ENCODE data around the gene ARHGEF28. TPM values are rescaled to one million over a fixed set of nuclear protein-coding genes. Genes with fewer than 3 reads are reported as not detected.
A peak's percentile ranks its signal among the peaks of the same experiment; 100 is the strongest.

The ARHGEF28 gene
- total RNA-seq, 2 experiments from 2014 or later = not detected

DNA sequence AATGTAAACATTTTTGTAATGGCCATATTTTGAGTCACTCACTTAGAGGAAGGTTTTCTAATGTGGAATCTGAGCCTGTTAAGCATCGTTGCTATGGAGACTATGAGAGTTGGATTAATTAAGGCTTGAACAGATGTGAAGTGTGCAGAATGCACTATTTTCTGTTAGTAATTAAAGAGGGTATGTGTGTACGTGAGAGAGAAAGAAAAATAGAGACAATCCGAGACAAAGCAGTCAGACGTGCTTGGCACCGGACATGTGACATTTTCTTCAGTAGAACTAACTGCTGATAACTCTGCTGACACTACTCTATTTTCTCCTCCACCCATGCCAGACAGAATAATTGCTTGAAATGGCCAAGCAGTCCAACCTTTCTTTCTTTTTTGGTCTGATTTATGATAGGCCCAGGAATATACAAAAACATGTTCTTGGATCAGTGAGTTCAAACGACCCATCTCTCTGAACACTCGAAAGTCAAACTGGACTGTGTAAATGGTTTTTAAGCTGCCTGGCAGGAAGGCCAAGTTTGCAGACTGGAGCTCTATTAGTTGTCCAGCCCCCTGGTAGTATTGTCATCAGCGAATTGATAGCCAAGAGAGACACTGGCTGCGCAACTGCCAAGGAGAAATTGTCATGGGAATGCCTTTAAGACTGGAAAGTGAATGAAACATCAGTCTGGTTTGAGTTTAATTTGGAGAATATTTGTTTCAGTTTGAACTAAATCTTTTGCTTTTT, 322.1 kb downstream of the ARHGEF28 start:
- intact Hi-C loops (cut with micrococcal nuclease; ENCODE audit: unreplicated experiment) = no loop called here
- H3K9me3 ChIP-seq (ENCODE audit: low read length) = peaks cover 8% of the 10 kb centered on the region
- BruUV-seq (replicated peaks) = no TSS peak
- H3K4me1 ChIP-seq (ENCODE audit: insufficient read depth, low read length, poor library complexity, severe bottlenecking) = peaks cover 39% of the 10 kb centered on the region
- ChIA-PET POLR2A (interaction anchor here (1.9 kb wide), 1 partner anchor 9 kb away, joined by 7 read pairs; no protein-coding TSS in a partner anchor), CTCF (ENCODE audit: unreplicated experiment) (no interaction called here)
- peak overlapping the region; percentile 84 for H2AFZ ChIP-seq (ENCODE audit: low read length)
- TF ChIP-seq, protein P1, sequence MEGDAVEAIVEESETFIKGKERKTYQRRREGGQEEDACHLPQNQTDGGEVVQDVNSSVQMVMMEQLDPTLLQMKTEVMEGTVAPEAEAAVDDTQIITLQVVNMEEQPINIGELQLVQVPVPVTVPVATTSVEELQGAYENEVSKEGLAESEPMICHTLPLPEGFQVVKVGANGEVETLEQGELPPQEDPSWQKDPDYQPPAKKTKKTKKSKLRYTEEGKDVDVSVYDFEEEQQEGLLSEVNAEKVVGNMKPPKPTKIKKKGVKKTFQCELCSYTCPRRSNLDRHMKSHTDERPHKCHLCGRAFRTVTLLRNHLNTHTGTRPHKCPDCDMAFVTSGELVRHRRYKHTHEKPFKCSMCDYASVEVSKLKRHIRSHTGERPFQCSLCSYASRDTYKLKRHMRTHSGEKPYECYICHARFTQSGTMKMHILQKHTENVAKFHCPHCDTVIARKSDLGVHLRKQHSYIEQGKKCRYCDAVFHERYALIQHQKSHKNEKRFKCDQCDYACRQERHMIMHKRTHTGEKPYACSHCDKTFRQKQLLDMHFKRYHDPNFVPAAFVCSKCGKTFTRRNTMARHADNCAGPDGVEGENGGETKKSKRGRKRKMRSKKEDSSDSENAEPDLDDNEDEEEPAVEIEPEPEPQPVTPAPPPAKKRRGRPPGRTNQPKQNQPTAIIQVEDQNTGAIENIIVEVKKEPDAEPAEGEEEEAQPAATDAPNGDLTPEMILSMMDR (conservative IDR thresholded peaks at IDR 0.05; ENCODE audit: low read length) = no peak
- no peak for TF ChIP-seq EZH2phosphoT487 (IDR thresholded peaks at IDR 0.05; ENCODE audit: borderline replicate concordance, low read depth, low read length)
- H3K27ac ChIP-seq (ENCODE audit: low read depth, low read length, poor library complexity, severe bottlenecking) = peak overlapping the region; percentile 46
- no peaks in the 10 kb centered on the region for H3K9me2 ChIP-seq (ENCODE audit: insufficient read depth, low read length)
- H3K4me2 ChIP-seq (ENCODE audit: low read length) = peak overlapping the region; percentile 38
- DNase-seq (ENCODE audit: low spot score) = no peak
- no peaks in the 10 kb centered on the region for H3K79me2 ChIP-seq (ENCODE audit: insufficient read depth, low read depth, low read length)
- H3K4me3 ChIP-seq (ENCODE audit: low read depth, low read length, poor library complexity, severe bottlenecking) = no peak overlapping the region
- no peaks in the 10 kb centered on the region for H4K20me1 ChIP-seq (ENCODE audit: insufficient read depth, low read length)
- H3K36me3 ChIP-seq (ENCODE audit: insufficient read depth, low read length) = no peaks in the 10 kb centered on the region

DNA sequence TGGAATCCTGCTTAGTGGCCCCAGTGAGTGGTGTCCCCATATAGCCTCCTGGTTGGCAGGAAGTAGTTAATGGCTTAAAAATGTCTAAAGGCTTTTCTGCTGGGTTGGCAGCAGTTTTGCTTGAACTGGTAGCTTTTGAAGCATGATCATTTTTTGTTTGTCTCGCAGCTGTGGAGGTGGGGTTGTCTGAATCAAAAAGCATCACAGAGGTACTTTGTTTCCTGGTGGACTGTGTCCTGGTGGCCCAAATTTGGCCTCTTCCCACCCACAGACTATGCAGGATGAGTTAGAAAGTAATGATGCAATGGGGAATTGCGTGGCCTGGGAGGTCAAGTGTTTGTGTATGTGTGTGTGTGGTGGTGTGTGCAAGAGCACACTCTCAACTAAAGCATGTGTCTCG, 322.7 kb downstream of the ARHGEF28 start:
- Histone ChIP-seq H3K9me3 (ENCODE audit: low read length) (peaks cover 8% of the 10 kb centered on the region), H3K4me2 (ENCODE audit: low read length) (peak overlapping the region; percentile 38), H3K4me1 (ENCODE audit: insufficient read depth, low read length, poor library complexity, severe bottlenecking) (peaks cover 39% of the 10 kb centered on the region), H2AFZ (ENCODE audit: low read length) (peak overlapping the region; percentile 84), H3K27ac (ENCODE audit: low read depth, low read length, poor library complexity, severe bottlenecking) (peak overlapping the region; percentile 46), H3K79me2 (ENCODE audit: insufficient read depth, low read depth, low read length) (no peaks in the 10 kb centered on the region), H3K4me3 (ENCODE audit: low read depth, low read length, poor library complexity, severe bottlenecking) (no peak overlapping the region), H3K36me3 (ENCODE audit: insufficient read depth, low read length) (no peaks in the 10 kb centered on the region), H4K20me1 (ENCODE audit: insufficient read depth, low read length) (no peaks in the 10 kb centered on the region), H3K9me2 (ENCODE audit: insufficient read depth, low read length) (no peaks in the 10 kb centered on the region)
- peak; percentile 68 for DNase-seq (ENCODE audit: low spot score)
- intact Hi-C loops (cut with micrococcal nuclease; ENCODE audit: unreplicated experiment) = no loop called here
- no TSS peak for BruUV-seq (replicated peaks)
- POLR2A ChIA-PET = interaction anchor here (1.9 kb wide), 1 partner anchor 10 kb away, joined by 7 read pairs; no protein-coding TSS in a partner anchor
- TF ChIP-seq, protein P1 (conservative IDR thresholded peaks at IDR 0.05; ENCODE audit: low read length) = no peak
- no peak for TF ChIP-seq EZH2phosphoT487 (IDR thresholded peaks at IDR 0.05; ENCODE audit: borderline replicate concordance, low read depth, low read length)
- CTCF ChIA-PET (ENCODE audit: unreplicated experiment) = no interaction called here

DNA sequence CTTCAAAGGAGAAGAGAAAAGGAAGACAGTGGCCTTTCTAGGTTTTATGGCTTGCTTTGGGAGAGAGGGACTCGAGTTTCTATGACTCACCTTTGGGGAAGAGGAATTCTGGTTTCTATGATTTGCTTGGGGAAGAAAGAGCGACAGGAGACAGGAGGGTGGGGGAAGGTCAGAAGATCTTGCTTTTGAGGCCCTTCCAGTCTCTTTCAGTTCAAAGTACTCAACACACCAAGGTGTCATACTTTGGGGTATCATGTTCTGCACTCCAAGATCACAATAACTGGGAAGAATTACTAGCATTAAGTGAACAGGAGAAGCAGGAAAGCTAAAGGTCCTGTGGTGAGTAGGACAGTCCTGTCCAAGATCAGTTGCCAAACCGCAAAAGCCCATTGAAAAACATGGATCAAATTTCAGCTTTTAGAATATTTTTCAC, 324.5 kb downstream of the ARHGEF28 start:
- CTCF ChIA-PET (ENCODE audit: unreplicated experiment) = no interaction called here
- no peak for DNase-seq (ENCODE audit: low spot score)
- H3K79me2 ChIP-seq (ENCODE audit: insufficient read depth, low read depth, low read length) = no peaks in the 10 kb centered on the region

More for the DNA sequence above, 324.5 kb downstream of the ARHGEF28 start:
- intact Hi-C loops (cut with micrococcal nuclease; ENCODE audit: unreplicated experiment) = no loop called here
- no peak overlapping the region for H2AFZ ChIP-seq (ENCODE audit: low read length)
- POLR2A ChIA-PET = no interaction called here
- H3K4me2 ChIP-seq (ENCODE audit: low read length) = no peak overlapping the region
- BruUV-seq (replicated peaks) = no TSS peak
- H3K9me2 ChIP-seq (ENCODE audit: insufficient read depth, low read length) = no peaks in the 10 kb centered on the region
- no peaks in the 10 kb centered on the region for H3K36me3 ChIP-seq (ENCODE audit: insufficient read depth, low read length)
- no peak overlapping the region for H3K27ac ChIP-seq (ENCODE audit: low read depth, low read length, poor library complexity, severe bottlenecking)
- TF ChIP-seq, protein P1 (conservative IDR thresholded peaks at IDR 0.05; ENCODE audit: low read length) = no peak
- no peak for TF ChIP-seq EZH2phosphoT487 (IDR thresholded peaks at IDR 0.05; ENCODE audit: borderline replicate concordance, low read depth, low read length)
- no peaks in the 10 kb centered on the region for H4K20me1 ChIP-seq (ENCODE audit: insufficient read depth, low read length)
- H3K4me1 ChIP-seq (ENCODE audit: insufficient read depth, low read length, poor library complexity, severe bottlenecking) = peaks cover 39% of the 10 kb centered on the region
- H3K9me3 ChIP-seq (ENCODE audit: low read length) = no peaks in the 10 kb centered on the region
- no peak overlapping the region for H3K4me3 ChIP-seq (ENCODE audit: low read depth, low read length, poor library complexity, severe bottlenecking)

All from OCI-LY7 (cell line).